AG04449 (cell line): ENCODE results near the gene VAPB.

Experiments
- CTCF ChIA-PET: fragments of 350-600 bp; formaldehyde crosslinking; extraction: SDS; loops from one replicate; lab custom pipeline; 2021; ENCODE audit warnings: antibody characterized with exemption; lab: Yijun Ruan, JAX
- POLR2A ChIA-PET: fragments of 400-600, 350-600 bp; formaldehyde crosslinking; extraction: SDS; loops from one replicate; lab custom pipeline; 2020; ENCODE audit warnings: antibody characterized with exemption, inconsistent platforms; lab: Yijun Ruan, JAX
- DNase-seq: peaks from one replicate; pipeline ENCODE4 v3.0.0-alpha.2; 2010; ENCODE audit warnings: low read depth, low spot score
- H3K4me3 ChIP-seq: 2 replicates; pipeline ENCODE4 v1.5.1; 2011; ENCODE audit warnings: low read depth, mild to moderate bottlenecking, control low read depth, low read length
- TF ChIP-seq, protein P1 (sequence below): IDR thresholded peaks from one replicate; pipeline ENCODE4 v1.5.1; 2011; ENCODE audit warnings: mild to moderate bottlenecking, moderate library complexity, low read length, control low read depth, inconsistent platforms; ENCODE audit not compliant: insufficient read depth; ENCODE audit errors: missing control alignments

Gene VAPB

DNA sequence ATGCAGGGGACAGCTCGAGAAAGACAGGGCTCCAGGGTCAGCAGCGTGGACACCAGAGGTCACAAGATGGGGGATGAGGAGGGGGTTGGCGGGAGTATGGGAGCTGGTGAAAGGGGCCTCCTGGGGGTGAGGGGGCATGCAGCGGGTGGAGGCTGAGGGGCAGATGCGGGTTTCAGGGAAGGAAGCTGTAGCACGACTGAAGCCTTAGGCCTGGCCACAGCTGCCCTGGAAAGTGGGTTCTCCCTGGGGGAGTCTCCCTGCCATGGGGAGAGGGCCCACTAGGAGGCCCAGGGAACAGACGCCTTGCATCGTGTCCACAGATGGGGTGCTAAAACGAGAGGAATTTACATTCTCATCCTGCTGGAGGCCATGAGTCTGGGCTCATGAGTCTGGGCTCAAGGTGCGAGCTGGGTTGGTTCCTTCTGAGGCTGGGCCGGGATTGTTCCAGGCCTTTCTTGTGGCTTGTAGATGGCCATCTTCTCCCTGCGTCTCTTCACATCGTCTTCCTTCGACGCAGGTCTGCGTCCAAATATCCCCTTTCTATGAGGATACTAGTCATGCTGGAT is 108.1 kb downstream of the VAPB start:
- no peak for DNase-seq
- H3K4me3 ChIP-seq: no peak overlapping the region
- ChIA-PET POLR2A (no interaction called here), CTCF (interaction anchor here (0.9 to 1.7 kb wide), 3 partner anchors 10 to 355 kb away, joined by 3 to 4 read pairs (median 3); partner anchors contain the start of gene GNAS)
- TF ChIP-seq, protein P1, sequence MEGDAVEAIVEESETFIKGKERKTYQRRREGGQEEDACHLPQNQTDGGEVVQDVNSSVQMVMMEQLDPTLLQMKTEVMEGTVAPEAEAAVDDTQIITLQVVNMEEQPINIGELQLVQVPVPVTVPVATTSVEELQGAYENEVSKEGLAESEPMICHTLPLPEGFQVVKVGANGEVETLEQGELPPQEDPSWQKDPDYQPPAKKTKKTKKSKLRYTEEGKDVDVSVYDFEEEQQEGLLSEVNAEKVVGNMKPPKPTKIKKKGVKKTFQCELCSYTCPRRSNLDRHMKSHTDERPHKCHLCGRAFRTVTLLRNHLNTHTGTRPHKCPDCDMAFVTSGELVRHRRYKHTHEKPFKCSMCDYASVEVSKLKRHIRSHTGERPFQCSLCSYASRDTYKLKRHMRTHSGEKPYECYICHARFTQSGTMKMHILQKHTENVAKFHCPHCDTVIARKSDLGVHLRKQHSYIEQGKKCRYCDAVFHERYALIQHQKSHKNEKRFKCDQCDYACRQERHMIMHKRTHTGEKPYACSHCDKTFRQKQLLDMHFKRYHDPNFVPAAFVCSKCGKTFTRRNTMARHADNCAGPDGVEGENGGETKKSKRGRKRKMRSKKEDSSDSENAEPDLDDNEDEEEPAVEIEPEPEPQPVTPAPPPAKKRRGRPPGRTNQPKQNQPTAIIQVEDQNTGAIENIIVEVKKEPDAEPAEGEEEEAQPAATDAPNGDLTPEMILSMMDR: no peak

DNA sequence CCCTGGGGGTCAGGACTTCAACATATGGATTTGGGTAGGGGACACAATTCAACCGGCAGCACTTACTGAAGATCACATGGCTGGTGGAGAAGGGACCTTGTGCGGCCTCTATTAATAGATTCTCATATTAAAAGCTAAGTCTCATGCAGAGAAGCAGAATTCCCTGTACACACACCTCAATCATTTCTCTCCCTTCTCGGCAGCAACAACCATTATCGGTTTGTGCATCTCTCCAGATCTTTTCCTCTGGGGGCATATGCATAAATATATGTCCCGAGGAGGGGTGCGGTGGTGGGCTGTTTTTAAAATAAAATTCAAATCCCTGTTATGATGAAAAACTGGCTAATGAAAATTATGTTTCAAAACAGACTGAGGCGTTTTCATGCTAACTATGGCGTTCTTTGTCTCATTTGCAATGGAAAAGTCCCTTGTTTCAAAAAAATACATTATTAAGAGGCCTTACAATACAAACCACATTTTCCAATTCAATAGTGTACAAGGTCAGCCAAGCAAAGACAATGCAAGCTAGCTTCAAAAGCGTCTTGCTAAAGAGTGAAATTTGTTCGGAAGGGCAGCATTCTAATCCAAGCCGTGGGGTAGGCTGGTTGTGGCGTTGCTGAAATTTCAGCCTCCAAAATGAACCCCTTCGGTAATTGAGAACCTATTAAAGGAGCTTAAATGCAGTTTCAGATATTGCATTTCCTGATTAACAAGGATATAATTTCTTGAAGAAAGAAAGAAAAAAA is 108.9 kb downstream of the VAPB start:
- TF ChIP-seq, protein P1: no peak
- ChIA-PET CTCF (interaction anchor here (0.9 to 1.8 kb wide), 4 partner anchors 9 to 354 kb away, joined by 3 to 4 read pairs (median 4); partner anchors contain the start of gene GNAS), POLR2A (no interaction called here)
- H3K4me3 ChIP-seq: no peak overlapping the region
- DNase-seq: no peak

DNA sequence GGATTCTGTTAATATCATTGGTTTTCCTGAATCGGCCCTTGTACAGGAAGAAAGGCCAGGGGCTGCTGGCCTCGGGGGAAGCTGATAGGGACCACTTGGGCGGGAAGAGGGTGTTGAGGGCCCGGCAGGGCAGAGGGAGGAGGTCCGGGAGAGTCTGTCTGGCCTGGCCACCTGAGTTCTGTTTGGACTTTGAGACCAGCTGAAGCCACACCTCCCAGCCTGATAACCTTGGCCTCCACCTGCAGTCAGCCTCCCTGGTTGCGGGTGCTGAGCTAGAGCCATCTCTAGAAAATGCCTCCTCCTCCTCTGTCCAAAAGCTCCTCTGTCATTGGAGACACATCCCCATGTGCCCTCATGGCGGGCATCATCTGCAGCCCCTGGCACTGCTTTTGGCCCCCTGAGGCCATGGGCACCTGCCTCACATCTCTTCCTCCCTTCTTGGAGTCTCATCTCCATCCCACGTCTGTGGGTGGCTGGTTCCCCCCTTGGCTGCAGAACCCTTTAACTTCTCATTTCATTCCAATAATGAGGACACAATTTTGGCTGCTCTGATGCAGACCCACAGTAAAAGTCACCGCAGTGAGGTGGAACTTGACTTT is 109.5 kb downstream of the VAPB start:
- TF ChIP-seq, protein P1: no peak
- no peak for DNase-seq
- POLR2A ChIA-PET: no interaction called here
- CTCF ChIA-PET: interaction anchor here (1.6 to 1.8 kb wide), 3 partner anchors 9 to 11 kb away, joined by 3 to 4 read pairs (median 4); no protein-coding TSS in a partner anchor
- no peak overlapping the region for H3K4me3 ChIP-seq

DNA sequence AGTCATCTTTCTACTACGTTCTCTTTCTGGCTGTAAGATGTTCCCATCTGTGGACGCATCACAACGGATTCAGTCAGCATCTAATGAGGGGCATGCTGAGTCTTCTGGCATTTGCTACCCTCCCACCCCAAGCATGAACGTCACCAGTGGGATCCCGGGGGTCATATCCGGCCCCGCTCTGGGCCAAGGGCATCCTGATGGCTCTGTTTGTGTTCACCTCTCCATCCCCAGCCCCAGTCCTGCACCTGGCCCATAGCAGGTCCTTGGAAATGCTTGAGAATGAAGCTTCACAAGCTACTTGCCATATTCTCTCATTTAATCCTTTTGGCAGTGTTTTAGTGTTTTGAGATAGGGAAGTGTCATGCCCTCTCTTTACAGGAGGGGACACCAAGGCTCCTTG is 111.2 kb downstream of the VAPB start:
- no peak for DNase-seq
- ChIA-PET POLR2A (no interaction called here), CTCF (interaction anchor here (1.3 to 1.5 kb wide), 4 partner anchors 9 to 340 kb away, joined by 3 read pairs; no protein-coding TSS in a partner anchor)
- no peak overlapping the region for H3K4me3 ChIP-seq
- TF ChIP-seq, protein P1: no peak
